ENCODE data around the gene TRAF2. TPM values are rescaled to one million over a fixed set of nuclear protein-coding genes. Genes with fewer than 3 reads are reported as not detected.

TRAF2 gene
- total and polyA plus RNA-seq, 2 of the 13 experiments (the other 11 are each of a cell fraction or from before 2014, with no cell fraction given), result 12.4 to 13.6 TPM

DNA sequence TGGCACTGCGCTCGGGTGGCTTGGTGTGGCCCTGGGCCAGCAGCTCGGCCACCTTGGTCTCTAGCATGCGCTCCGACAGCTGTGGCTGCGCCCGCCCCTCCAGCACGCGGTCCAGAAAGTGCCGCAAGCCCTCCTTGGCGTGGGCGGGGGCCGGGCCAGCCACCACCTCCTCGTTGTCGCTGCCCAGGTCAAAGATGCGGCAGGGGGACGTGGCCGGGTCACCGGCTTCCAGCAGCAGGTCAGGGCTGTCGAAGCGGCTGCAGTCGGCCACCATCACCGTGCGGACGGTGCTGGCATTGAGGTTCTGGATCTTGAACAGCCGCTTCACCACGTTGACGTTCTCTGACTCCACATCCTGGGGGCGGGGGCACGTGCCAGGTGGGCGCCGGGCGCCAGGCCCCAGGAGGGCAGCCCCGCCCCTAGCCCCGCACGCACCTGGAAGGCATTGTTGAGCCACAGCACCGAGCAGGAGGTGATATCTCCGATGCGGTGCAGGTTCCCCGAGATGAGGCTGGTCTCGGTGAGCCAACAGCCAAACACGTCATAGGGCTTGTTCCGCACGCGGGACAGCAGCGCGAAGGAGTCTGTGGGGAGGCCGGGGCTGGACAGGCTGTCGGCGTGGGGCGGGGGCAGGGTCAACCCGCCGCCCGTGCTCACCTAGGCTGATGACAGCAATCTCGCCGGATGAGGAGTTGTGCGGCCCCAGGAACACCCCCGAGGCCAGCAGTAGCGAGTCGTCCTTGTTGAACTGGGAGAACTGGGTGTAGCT lies 56.0 kb downstream of the TRAF2 start:
- CTCF ChIA-PET (ENCODE audit: low intra/inter-chr PET ratio, low total read pairs), result no interaction called here
- DNase-seq (ENCODE audit: low spot score), result no peak
- TF ChIP-seq, protein P1, sequence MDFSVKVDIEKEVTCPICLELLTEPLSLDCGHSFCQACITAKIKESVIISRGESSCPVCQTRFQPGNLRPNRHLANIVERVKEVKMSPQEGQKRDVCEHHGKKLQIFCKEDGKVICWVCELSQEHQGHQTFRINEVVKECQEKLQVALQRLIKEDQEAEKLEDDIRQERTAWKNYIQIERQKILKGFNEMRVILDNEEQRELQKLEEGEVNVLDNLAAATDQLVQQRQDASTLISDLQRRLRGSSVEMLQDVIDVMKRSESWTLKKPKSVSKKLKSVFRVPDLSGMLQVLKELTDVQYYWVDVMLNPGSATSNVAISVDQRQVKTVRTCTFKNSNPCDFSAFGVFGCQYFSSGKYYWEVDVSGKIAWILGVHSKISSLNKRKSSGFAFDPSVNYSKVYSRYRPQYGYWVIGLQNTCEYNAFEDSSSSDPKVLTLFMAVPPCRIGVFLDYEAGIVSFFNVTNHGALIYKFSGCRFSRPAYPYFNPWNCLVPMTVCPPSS (IDR thresholded peaks at IDR 0.05), result no peak
- TF ChIP-seq AGO2 (optimal IDR thresholded peaks at IDR 0.05; ENCODE audit: low read depth, low read length) (peak; percentile 2), SKI (IDR thresholded peaks at IDR 0.05; ENCODE audit: partially characterized antibody) (no peak), ZBTB38 (CRISPR knock-in tag; IDR thresholded peaks at IDR 0.05) (peak; percentile 95), ZFX (CRISPR knock-in tag; IDR thresholded peaks at IDR 0.05; ENCODE audit: low read depth) (no peak), ZC3H13 (CRISPR knock-in tag; IDR thresholded peaks at IDR 0.05) (0 out of 2 replicates have a peak, but pooled peaks have one; percentile 29)
- TF ChIP-seq, protein P2, sequence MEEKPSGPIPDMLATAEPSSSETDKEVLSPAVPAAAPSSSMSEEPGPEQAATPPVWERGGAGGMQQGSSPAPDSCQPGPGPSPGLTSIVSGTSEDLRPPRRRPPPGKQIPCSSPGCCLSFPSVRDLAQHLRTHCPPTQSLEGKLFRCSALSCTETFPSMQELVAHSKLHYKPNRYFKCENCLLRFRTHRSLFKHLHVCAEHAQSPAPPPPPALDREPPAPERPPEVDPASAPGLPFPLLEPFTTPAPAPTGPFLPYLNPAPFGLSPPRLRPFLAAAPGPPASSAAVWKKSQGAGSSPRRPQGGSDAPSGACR (CRISPR knock-in tag; IDR thresholded peaks at IDR 0.05), result no peak
- TF ChIP-seq, protein P3, sequence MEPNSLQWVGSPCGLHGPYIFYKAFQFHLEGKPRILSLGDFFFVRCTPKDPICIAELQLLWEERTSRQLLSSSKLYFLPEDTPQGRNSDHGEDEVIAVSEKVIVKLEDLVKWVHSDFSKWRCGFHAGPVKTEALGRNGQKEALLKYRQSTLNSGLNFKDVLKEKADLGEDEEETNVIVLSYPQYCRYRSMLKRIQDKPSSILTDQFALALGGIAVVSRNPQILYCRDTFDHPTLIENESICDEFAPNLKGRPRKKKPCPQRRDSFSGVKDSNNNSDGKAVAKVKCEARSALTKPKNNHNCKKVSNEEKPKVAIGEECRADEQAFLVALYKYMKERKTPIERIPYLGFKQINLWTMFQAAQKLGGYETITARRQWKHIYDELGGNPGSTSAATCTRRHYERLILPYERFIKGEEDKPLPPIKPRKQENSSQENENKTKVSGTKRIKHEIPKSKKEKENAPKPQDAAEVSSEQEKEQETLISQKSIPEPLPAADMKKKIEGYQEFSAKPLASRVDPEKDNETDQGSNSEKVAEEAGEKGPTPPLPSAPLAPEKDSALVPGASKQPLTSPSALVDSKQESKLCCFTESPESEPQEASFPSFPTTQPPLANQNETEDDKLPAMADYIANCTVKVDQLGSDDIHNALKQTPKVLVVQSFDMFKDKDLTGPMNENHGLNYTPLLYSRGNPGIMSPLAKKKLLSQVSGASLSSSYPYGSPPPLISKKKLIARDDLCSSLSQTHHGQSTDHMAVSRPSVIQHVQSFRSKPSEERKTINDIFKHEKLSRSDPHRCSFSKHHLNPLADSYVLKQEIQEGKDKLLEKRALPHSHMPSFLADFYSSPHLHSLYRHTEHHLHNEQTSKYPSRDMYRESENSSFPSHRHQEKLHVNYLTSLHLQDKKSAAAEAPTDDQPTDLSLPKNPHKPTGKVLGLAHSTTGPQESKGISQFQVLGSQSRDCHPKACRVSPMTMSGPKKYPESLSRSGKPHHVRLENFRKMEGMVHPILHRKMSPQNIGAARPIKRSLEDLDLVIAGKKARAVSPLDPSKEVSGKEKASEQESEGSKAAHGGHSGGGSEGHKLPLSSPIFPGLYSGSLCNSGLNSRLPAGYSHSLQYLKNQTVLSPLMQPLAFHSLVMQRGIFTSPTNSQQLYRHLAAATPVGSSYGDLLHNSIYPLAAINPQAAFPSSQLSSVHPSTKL (CRISPR knock-in tag; IDR thresholded peaks at IDR 0.05), result no peak
- TF ChIP-seq, protein P4, sequence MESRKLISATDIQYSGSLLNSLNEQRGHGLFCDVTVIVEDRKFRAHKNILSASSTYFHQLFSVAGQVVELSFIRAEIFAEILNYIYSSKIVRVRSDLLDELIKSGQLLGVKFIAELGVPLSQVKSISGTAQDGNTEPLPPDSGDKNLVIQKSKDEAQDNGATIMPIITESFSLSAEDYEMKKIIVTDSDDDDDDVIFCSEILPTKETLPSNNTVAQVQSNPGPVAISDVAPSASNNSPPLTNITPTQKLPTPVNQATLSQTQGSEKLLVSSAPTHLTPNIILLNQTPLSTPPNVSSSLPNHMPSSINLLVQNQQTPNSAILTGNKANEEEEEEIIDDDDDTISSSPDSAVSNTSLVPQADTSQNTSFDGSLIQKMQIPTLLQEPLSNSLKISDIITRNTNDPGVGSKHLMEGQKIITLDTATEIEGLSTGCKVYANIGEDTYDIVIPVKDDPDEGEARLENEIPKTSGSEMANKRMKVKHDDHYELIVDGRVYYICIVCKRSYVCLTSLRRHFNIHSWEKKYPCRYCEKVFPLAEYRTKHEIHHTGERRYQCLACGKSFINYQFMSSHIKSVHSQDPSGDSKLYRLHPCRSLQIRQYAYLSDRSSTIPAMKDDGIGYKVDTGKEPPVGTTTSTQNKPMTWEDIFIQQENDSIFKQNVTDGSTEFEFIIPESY (CRISPR knock-in tag; IDR thresholded peaks at IDR 0.05), result peak; percentile 80
- TF ChIP-seq, protein P5, sequence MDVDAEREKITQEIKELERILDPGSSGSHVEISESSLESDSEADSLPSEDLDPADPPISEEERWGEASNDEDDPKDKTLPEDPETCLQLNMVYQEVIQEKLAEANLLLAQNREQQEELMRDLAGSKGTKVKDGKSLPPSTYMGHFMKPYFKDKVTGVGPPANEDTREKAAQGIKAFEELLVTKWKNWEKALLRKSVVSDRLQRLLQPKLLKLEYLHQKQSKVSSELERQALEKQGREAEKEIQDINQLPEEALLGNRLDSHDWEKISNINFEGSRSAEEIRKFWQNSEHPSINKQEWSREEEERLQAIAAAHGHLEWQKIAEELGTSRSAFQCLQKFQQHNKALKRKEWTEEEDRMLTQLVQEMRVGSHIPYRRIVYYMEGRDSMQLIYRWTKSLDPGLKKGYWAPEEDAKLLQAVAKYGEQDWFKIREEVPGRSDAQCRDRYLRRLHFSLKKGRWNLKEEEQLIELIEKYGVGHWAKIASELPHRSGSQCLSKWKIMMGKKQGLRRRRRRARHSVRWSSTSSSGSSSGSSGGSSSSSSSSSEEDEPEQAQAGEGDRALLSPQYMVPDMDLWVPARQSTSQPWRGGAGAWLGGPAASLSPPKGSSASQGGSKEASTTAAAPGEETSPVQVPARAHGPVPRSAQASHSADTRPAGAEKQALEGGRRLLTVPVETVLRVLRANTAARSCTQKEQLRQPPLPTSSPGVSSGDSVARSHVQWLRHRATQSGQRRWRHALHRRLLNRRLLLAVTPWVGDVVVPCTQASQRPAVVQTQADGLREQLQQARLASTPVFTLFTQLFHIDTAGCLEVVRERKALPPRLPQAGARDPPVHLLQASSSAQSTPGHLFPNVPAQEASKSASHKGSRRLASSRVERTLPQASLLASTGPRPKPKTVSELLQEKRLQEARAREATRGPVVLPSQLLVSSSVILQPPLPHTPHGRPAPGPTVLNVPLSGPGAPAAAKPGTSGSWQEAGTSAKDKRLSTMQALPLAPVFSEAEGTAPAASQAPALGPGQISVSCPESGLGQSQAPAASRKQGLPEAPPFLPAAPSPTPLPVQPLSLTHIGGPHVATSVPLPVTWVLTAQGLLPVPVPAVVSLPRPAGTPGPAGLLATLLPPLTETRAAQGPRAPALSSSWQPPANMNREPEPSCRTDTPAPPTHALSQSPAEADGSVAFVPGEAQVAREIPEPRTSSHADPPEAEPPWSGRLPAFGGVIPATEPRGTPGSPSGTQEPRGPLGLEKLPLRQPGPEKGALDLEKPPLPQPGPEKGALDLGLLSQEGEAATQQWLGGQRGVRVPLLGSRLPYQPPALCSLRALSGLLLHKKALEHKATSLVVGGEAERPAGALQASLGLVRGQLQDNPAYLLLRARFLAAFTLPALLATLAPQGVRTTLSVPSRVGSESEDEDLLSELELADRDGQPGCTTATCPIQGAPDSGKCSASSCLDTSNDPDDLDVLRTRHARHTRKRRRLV (CRISPR knock-in tag; IDR thresholded peaks at IDR 0.05), result no peak

More for the DNA sequence above, 56.0 kb downstream of the TRAF2 start:
- POLR2A ChIA-PET, result no interaction called here
- H3K4me1 ChIP-seq (ENCODE audit: insufficient read depth, low read length), result peaks cover 41% of the 10 kb centered on the region
- no peak overlapping the region for H3K9ac ChIP-seq (ENCODE audit: insufficient read depth, low read depth, low read length)
- peak overlapping the region in 1 of 3 experiments; percentile 6; a peak in 1 of 6 replicates for H3K4me3 ChIP-seq (replicated peaks in 1 of 3; ENCODE audit: insufficient read depth in 1 of 3, low read depth in 2 of 3, low read length in 3 of 3)
- in situ Hi-C loops (cut with HindIII; ENCODE audit: extremely low pct_ligation_motif_present, low pct_unique_long_range_greater_than_20kb) (no loop called here), intact Hi-C loops (cut with micrococcal nuclease; ENCODE audit: unreplicated experiment) (no loop called here)
- peak overlapping the region; percentile 89 for H3K4me2 ChIP-seq (ENCODE audit: low read depth, low read length)
- H2AFZ ChIP-seq (ENCODE audit: low read length), result no peak overlapping the region
- H3K79me2 ChIP-seq (ENCODE audit: insufficient read depth, low read length), result peaks cover 10% of the 10 kb centered on the region
- WGBS (ENCODE audit: low lambda C conversion rate), result 97% methylated on average over 26 of the region's 60 CpGs
- no peaks in the 10 kb centered on the region for H4K20me1 ChIP-seq (ENCODE audit: insufficient read depth, low read length)
- no peaks in the 10 kb centered on the region for H3K27me3 ChIP-seq (ENCODE audit: control insufficient read depth in 1 of 2, insufficient read depth in 2 of 2, low read length in 2 of 2)
- FAIRE-seq (no peak), ATAC-seq (no peak)
- no peak overlapping the region for H3K27ac ChIP-seq (ENCODE audit: extremely low read length, insufficient read depth, low read length)
- H3K36me3 ChIP-seq (replicated peaks in 1 of 2; ENCODE audit: control insufficient read depth in 1 of 2, insufficient read depth in 2 of 2, low read length in 2 of 2), result peaks cover 8 to 36% of the 10 kb centered on the region in 2 experiments
- no TSS peak for BruUV-seq (replicated peaks)
- no peaks in the 10 kb centered on the region for H3K9me3 ChIP-seq (ENCODE audit: low read length)
